ENCODE measurements around the gene ETS2.
"Not testable (repeated sequence)": the region's sequence is repeated elsewhere in the genome, so short reads cannot be mapped to it uniquely, and the experiment has no call there.

ETS2 gene

GRCh38 chr21:38819051-38819718 is 13.5 kb downstream of the ETS2 start:
- no peak for DNase-seq

- no peak for DNase-seq
Observed at GRCh38 chr21:38819719-38820159, 14.0 kb downstream of the ETS2 start.

- DNase-seq = no peak
Observed at GRCh38 chr21:38820471-38821239, 14.9 kb downstream of the ETS2 start.

GRCh38 chr21:38821248-38821647 is 15.5 kb downstream of the ETS2 start:
- DNase-seq = no peak

- DNase-seq = no peak
Observed at GRCh38 chr21:38821959-38822682, 16.4 kb downstream of the ETS2 start.

- DNase-seq = no peak
Observed at GRCh38 chr21:38822778-38823238, 17.1 kb downstream of the ETS2 start.

- DNase-seq = no peak
Observed at GRCh38 chr21:38823737-38824123, 18.0 kb downstream of the ETS2 start.

- no peak for DNase-seq
Observed at GRCh38 chr21:38824124-38824822, 18.5 kb downstream of the ETS2 start.

- DNase-seq = no peak
Observed at GRCh38 chr21:38825269-38825668, 19.5 kb downstream of the ETS2 start.

GRCh38 chr21:38825921-38826320 is 20.2 kb downstream of the ETS2 start:
- DNase-seq = no peak

GRCh38 chr21:38828111-38828510 is 22.4 kb downstream of the ETS2 start:
- DNase-seq = not testable (repeated sequence)

GRCh38 chr21:38830671-38831525 is 25.2 kb downstream of the ETS2 start:
- no peak for DNase-seq

GRCh38 chr21:38831526-38832467 is 26.1 kb downstream of the ETS2 start:
- DNase-seq = peak; percentile 20

GRCh38 chr21:38832664-38833063 is 26.9 kb downstream of the ETS2 start:
- DNase-seq = no peak

- DNase-seq = no peak
Observed at GRCh38 chr21:38833117-38833516, 27.4 kb downstream of the ETS2 start.

- DNase-seq = no peak
Observed at GRCh38 chr21:38834725-38835124, 29.0 kb downstream of the ETS2 start.

- no peak for DNase-seq
Observed at GRCh38 chr21:38837806-38838461, 32.2 kb downstream of the ETS2 start.

- DNase-seq = no peak
Observed at GRCh38 chr21:38838598-38839327, 33.0 kb downstream of the ETS2 start.

All from stimulated activated naive CD4-positive, alpha-beta T cell treated with Interleukin-2 at 50 U/mL for 16 hours (primary cell).